Activated naive CD4-positive, alpha-beta T cell treated with anti-CD3 and anti-CD28 coated beads for 36 hours (primary cell): ENCODE results near the gene MIGA2. TPM values are rescaled to one million over a fixed set of nuclear protein-coding genes. Genes with fewer than 3 reads are reported as not detected.

Experiments used
- CTCF ChIA-PET: fragments of 350-600 bp; sonication (Branson Sonifier 250); formaldehyde crosslinking; loops from one replicate; lab custom pipeline; 2021; ENCODE audit warnings: antibody characterized with exemption; lab: Charles Lee
- DNase-seq: peaks from one replicate; pipeline ENCODE4 v3.0.0-alpha.2; 2020
- H3K27ac Mint-ChIP-seq: one replicate; pipeline ENCODE4 v1.8.0; 2021; ENCODE audit warnings: mild to moderate bottlenecking, mixed read lengths
- H3K27me3 Mint-ChIP-seq: one replicate; pipeline ENCODE4 v1.8.0; 2021; ENCODE audit warnings: low read depth, mixed read lengths
- H3K36me3 Mint-ChIP-seq: one replicate; pipeline ENCODE4 v1.8.0; 2021; ENCODE audit warnings: low read depth, mixed read lengths
- H3K4me1 Mint-ChIP-seq: one replicate; pipeline ENCODE4 v1.8.0; 2021; ENCODE audit warnings: low read depth, mixed read lengths
- H3K4me3 Mint-ChIP-seq: one replicate; pipeline ENCODE4 v1.8.0; 2021; ENCODE audit warnings: mild to moderate bottlenecking, moderate library complexity, mixed read lengths
- H3K9me3 Mint-ChIP-seq: one replicate; pipeline ENCODE4 v1.8.0; 2021; ENCODE audit warnings: mixed read lengths
- intact Hi-C: fragments of 100-400 bp; cut with micrococcal nuclease; formaldehyde crosslinking; loops from one replicate; pipeline ENCODE4 v1.15.1; 2023
- total RNA-seq, 2 experiments: library from RNA; stranded (reverse); gene quantifications; one replicate each; pipeline ENCODE4 v1.2.3, GENCODE V29; 2021

Gene MIGA2
- total RNA-seq, 2 experiments from 2014 or later, result 36.3 to 42.7 TPM

DNA sequence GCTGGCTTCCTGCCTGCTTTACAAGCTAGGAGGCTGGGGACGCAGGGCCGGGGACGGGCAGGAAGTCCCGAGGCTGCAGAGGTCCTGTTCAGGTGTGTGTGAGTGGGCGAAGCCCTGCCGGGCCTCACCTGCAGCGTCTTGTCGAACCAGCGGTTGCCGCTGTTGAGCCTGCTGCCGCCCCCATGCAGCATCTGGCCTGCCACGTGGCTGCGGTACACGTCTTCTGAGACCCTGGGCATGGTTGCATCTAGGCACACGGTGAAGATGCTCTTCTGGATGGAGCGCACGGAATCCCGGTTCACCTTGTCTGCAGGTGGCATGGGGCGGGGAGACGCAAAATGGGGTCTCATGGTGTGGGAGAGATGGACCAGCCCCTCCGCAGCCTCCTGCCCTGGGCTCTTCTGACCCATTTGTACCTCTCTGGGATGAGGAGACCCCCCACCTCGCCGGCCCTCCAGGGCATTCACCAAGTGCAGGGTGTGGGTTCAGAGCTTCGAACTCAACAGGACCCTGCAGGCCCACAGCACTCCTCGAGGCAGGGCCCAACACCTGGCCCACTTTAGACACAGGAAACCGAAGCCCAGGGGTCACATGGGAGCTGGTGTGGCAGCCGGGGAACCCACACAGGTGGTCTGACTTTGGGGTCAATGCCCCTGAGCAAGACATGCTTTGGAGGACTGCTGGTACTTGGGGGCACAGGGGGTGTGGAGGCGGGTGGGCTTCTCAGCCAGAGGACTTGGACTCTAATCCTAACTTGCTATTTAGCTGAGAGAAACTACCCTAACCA is 64.2 kb downstream of the MIGA2 start:
- Mint-ChIP-seq H3K27ac (no peak overlapping the region), H3K4me1 (no peaks in the 10 kb centered on the region), H3K9me3 (no peaks in the 10 kb centered on the region), H3K36me3 (peaks cover 2% of the 10 kb centered on the region), H3K4me3 (no peak overlapping the region), H3K27me3 (no peaks in the 10 kb centered on the region)
- CTCF ChIA-PET, result no interaction called here
- intact Hi-C loops, result no loop called here
- DNase-seq, result no peak

GRCh38 chr9:129101279-129101678 is 64.9 kb downstream of the MIGA2 start:
- no peak overlapping the region for H3K4me3 Mint-ChIP-seq
- no peaks in the 10 kb centered on the region for H3K9me3 Mint-ChIP-seq
- H3K4me1 Mint-ChIP-seq, result no peaks in the 10 kb centered on the region
- no peaks in the 10 kb centered on the region for H3K27me3 Mint-ChIP-seq
- peaks cover 2% of the 10 kb centered on the region for H3K36me3 Mint-ChIP-seq
- intact Hi-C loops, result no loop called here
- no peak for DNase-seq
- no peak overlapping the region for H3K27ac Mint-ChIP-seq
- CTCF ChIA-PET, result no interaction called here

- H3K4me3 Mint-ChIP-seq, result no peak overlapping the region
Measured at GRCh38 chr9:129102095-129102525, 65.7 kb downstream of the MIGA2 start.

GRCh38 chr9:129102791-129103594 is 66.6 kb downstream of the MIGA2 start:
- intact Hi-C loops, result no loop called here
- no peak overlapping the region for H3K4me3 Mint-ChIP-seq
- H3K9me3 Mint-ChIP-seq, result no peaks in the 10 kb centered on the region
- no peaks in the 10 kb centered on the region for H3K4me1 Mint-ChIP-seq
- H3K36me3 Mint-ChIP-seq, result no peaks in the 10 kb centered on the region
- CTCF ChIA-PET, result interaction anchor here (0.7 kb wide), 1 partner anchor 28 kb away, joined by 3 read pairs; no protein-coding TSS in a partner anchor
- no peak overlapping the region for H3K27ac Mint-ChIP-seq
- H3K27me3 Mint-ChIP-seq, result no peaks in the 10 kb centered on the region
- DNase-seq, result peak; percentile 39

More at GRCh38 chr9:129102095-129102525, 65.7 kb downstream of the MIGA2 start:
- DNase-seq, result no peak
- Mint-ChIP-seq H3K4me1 (no peaks in the 10 kb centered on the region), H3K27ac (no peak overlapping the region), H3K9me3 (no peaks in the 10 kb centered on the region), H3K27me3 (no peaks in the 10 kb centered on the region), H3K36me3 (no peaks in the 10 kb centered on the region)
- CTCF ChIA-PET, result no interaction called here
- intact Hi-C loops, result no loop called here

GRCh38 chr9:129103595-129103965 is 67.2 kb downstream of the MIGA2 start:
- no peaks in the 10 kb centered on the region for H3K36me3 Mint-ChIP-seq
- intact Hi-C loops, result no loop called here
- H3K4me3 Mint-ChIP-seq, result no peak overlapping the region
- no peaks in the 10 kb centered on the region for H3K4me1 Mint-ChIP-seq
- no peaks in the 10 kb centered on the region for H3K27me3 Mint-ChIP-seq
- DNase-seq, result no peak
- CTCF ChIA-PET, result no interaction called here
- no peak overlapping the region for H3K27ac Mint-ChIP-seq
- no peaks in the 10 kb centered on the region for H3K9me3 Mint-ChIP-seq

GRCh38 chr9:129104051-129104450 is 67.6 kb downstream of the MIGA2 start:
- H3K4me1 Mint-ChIP-seq, result peaks cover 4% of the 10 kb centered on the region
- DNase-seq, result no peak
- H3K36me3 Mint-ChIP-seq, result no peaks in the 10 kb centered on the region
- no peak overlapping the region for H3K4me3 Mint-ChIP-seq
- CTCF ChIA-PET, result interaction anchor here (0.6 kb wide), 1 partner anchor 8 kb away, joined by 6 read pairs; no protein-coding TSS in a partner anchor
- no peaks in the 10 kb centered on the region for H3K9me3 Mint-ChIP-seq
- H3K27me3 Mint-ChIP-seq, result no peaks in the 10 kb centered on the region
- intact Hi-C loops, result no loop called here
- no peak overlapping the region for H3K27ac Mint-ChIP-seq

GRCh38 chr9:129105857-129106694 is 69.7 kb downstream of the MIGA2 start:
- H3K27ac Mint-ChIP-seq, result no peak overlapping the region
- intact Hi-C loops, result no loop called here
- no peaks in the 10 kb centered on the region for H3K27me3 Mint-ChIP-seq
- H3K4me3 Mint-ChIP-seq, result no peak overlapping the region
- no peaks in the 10 kb centered on the region for H3K36me3 Mint-ChIP-seq
- CTCF ChIA-PET, result interaction anchor here (0.8 to 1.0 kb wide), 2 partner anchors 25 to 400 kb away, joined by 3 to 4 read pairs; no protein-coding TSS in a partner anchor
- no peaks in the 10 kb centered on the region for H3K9me3 Mint-ChIP-seq
- DNase-seq, result no peak
- peaks cover 8% of the 10 kb centered on the region for H3K4me1 Mint-ChIP-seq

DNA sequence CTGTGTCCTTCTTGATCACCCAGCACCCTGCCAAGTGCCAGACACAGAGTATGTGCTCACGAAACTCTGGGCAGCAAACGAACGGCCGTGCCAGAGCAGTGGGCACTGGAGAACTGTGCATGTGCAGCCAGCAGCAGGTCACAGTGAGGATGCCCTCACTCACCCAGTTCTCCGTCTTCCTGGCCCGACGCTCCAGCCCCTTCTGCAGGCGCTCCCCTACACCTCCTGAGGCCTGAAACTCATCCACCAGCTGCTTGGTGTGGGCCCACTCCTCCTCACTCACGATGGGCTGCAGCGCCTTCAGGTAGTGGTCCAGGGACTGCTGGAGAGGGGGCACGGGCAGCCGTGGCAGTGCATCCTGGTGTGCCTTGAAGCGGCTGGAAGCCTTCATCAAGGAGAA is 71.2 kb downstream of the MIGA2 start:
- Mint-ChIP-seq H3K4me3 (no peak overlapping the region), H3K27me3 (no peaks in the 10 kb centered on the region), H3K4me1 (peaks cover 14% of the 10 kb centered on the region), H3K9me3 (no peaks in the 10 kb centered on the region), H3K36me3 (no peaks in the 10 kb centered on the region), H3K27ac (no peak overlapping the region)
- CTCF ChIA-PET, result no interaction called here
- no peak for DNase-seq
- intact Hi-C loops, result no loop called here

- Mint-ChIP-seq H3K36me3 (no peaks in the 10 kb centered on the region), H3K4me1 (peaks cover 16% of the 10 kb centered on the region), H3K9me3 (no peaks in the 10 kb centered on the region), H3K4me3 (no peak overlapping the region), H3K27ac (no peak overlapping the region), H3K27me3 (no peaks in the 10 kb centered on the region)
- no peak for DNase-seq
- CTCF ChIA-PET, result interaction anchor here (1.0 kb wide), 1 partner anchor 34 kb away, joined by 3 read pairs; no protein-coding TSS in a partner anchor
- intact Hi-C loops, result no loop called here
Measured at GRCh38 chr9:129108083-129108804, 71.8 kb downstream of the MIGA2 start.

DNA sequence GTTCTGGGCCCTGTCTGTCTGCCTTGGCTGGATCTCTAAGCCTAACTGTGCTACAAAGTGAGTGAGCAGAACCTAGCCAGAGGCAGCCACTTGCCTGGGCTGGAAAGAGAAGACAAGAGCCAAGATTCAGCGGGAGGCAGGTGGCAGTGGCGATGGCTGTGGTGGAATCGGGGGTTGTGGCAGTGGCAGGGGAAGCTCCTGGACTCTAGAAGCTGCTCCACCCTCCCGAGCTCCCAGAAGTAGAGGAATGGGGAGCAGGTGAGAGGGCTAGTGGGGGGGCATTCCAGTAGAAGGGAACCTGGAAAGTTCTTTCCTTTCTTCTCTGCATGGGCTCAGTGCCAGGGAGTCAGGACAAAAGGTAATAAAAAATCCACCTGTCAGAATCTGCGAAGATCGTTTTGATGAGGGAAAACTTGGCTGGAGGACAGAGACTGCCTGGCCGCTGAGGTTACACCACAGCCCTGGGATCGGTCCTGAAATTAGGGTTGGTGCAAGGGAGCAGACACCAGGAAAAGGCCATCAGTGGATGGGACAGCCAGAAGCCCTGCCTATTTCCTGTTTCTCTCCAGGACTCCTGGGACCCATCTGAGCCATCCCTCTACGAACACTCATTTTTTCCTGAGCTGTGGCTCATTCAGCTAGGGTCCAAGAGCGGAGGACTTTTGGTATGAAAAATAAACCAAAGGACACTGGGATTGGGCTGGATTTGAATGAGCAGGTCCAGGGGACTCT is 72.5 kb downstream of the MIGA2 start:
- intact Hi-C loops, result no loop called here
- Mint-ChIP-seq H3K9me3 (no peaks in the 10 kb centered on the region), H3K4me3 (peak overlapping the region; percentile 54), H3K27me3 (no peaks in the 10 kb centered on the region), H3K27ac (no peak overlapping the region), H3K4me1 (peaks cover 23% of the 10 kb centered on the region), H3K36me3 (no peaks in the 10 kb centered on the region)
- DNase-seq, result no peak
- CTCF ChIA-PET, result interaction anchor here (1.0 kb wide), 1 partner anchor 33 kb away, joined by 3 read pairs; no protein-coding TSS in a partner anchor

GRCh38 chr9:129109537-129109903 is 73.1 kb downstream of the MIGA2 start:
- peak; percentile 28 for DNase-seq
- no peak overlapping the region for H3K27ac Mint-ChIP-seq
- no peaks in the 10 kb centered on the region for H3K9me3 Mint-ChIP-seq
- peak overlapping the region; percentile 54 for H3K4me3 Mint-ChIP-seq
- peaks cover 29% of the 10 kb centered on the region for H3K4me1 Mint-ChIP-seq
- H3K36me3 Mint-ChIP-seq, result no peaks in the 10 kb centered on the region
- intact Hi-C loops, result no loop called here
- CTCF ChIA-PET, result no interaction called here
- H3K27me3 Mint-ChIP-seq, result no peaks in the 10 kb centered on the region
